Neuronal stem cell (in vitro differentiated cells): Measurements from ENCODE around the gene MBOAT1.
A peak's percentile ranks its signal among the peaks of the same experiment; 100 is the strongest.

Source experiments
- DNase-seq: peaks from one replicate; pipeline ENCODE4 v3.0.0-alpha.2; 2013; ENCODE audit warnings: low spot score
- H2AFZ ChIP-seq: one replicate; pipeline ENCODE4 v1.6.1; 2013; ENCODE audit warnings: mild to moderate bottlenecking, low read length, inconsistent platforms
- H2AK5ac ChIP-seq: 2 replicates; pipeline ENCODE4 v1.6.1; 2013; ENCODE audit warnings: low read depth, mild to moderate bottlenecking, inconsistent platforms, low read length, moderate library complexity, mixed read lengths
- H2BK120ac ChIP-seq: 2 replicates; pipeline ENCODE4 v1.6.1; 2013; ENCODE audit warnings: low read depth, mild to moderate bottlenecking, inconsistent platforms, low read length, moderate library complexity, mixed read lengths
- H2BK12ac ChIP-seq: one replicate; pipeline ENCODE4 v1.6.1; 2013; ENCODE audit warnings: low read length, inconsistent platforms
- H2BK15ac ChIP-seq: 2 replicates; pipeline ENCODE4 v1.6.1; 2013; ENCODE audit warnings: mild to moderate bottlenecking, low read length, inconsistent platforms, mixed read lengths
- H2BK5ac ChIP-seq: one replicate; pipeline ENCODE4 v1.6.1; 2013; ENCODE audit warnings: inconsistent platforms, mild to moderate bottlenecking, low read length, moderate library complexity
- H3K14ac ChIP-seq: one replicate; pipeline ENCODE4 v1.6.1; 2013; ENCODE audit warnings: low read length, inconsistent platforms
- H3K18ac ChIP-seq: 2 replicates; pipeline ENCODE4 v1.6.1; 2013; ENCODE audit warnings: low read length, inconsistent platforms
- H3K23ac ChIP-seq: 2 replicates; pipeline ENCODE4 v1.6.1; 2013; ENCODE audit warnings: low read depth, mild to moderate bottlenecking, mixed read lengths, low read length, inconsistent platforms; ENCODE audit not compliant: poor library complexity
- H3K27ac ChIP-seq: replicated peaks from 3 replicates; pipeline ENCODE4 v1.5.1; 2013; ENCODE audit warnings: low read length, inconsistent platforms
- H3K27me3 ChIP-seq, 3 experiments: 2 replicates each; pipeline ENCODE4 v1.6.1; 2013; ENCODE audit warnings: low read length in 3 of 3, mild to moderate bottlenecking in 2 of 3, inconsistent platforms in 1 of 3, low read depth in 1 of 3, mixed read lengths in 1 of 3, moderate library complexity in 1 of 3; ENCODE audit not compliant: control insufficient read depth in 3 of 3, insufficient read depth in 3 of 3
- H3K36me3 ChIP-seq, 2 donors: replicated peaks in 1 of 2; 2 replicates each; pipeline ENCODE4 v1.6.1; 2013; ENCODE audit warnings: low read length in 2 of 2; ENCODE audit not compliant: control insufficient read depth in 2 of 2, insufficient read depth in 2 of 2
- H3K4ac ChIP-seq: 2 replicates; pipeline ENCODE4 v1.6.1; 2013; ENCODE audit warnings: inconsistent platforms, mild to moderate bottlenecking, low read length, moderate library complexity
- H3K4me1 ChIP-seq, 2 donors: 1 replicate in 1 of 2; 2 replicates in 1 of 2; pipeline ENCODE4 v1.6.1; 2013; ENCODE audit warnings: low read length in 2 of 2, low read depth in 1 of 2; ENCODE audit not compliant: control insufficient read depth in 2 of 2, insufficient read depth in 1 of 2
- H3K4me2 ChIP-seq: one replicate; pipeline ENCODE4 v1.6.1; 2013; ENCODE audit warnings: mild to moderate bottlenecking, low read length, inconsistent platforms; ENCODE audit not compliant: insufficient read depth, poor library complexity, severe bottlenecking
- H3K4me3 ChIP-seq, 2 donors: 2 replicates each; pipeline ENCODE4 v1.5.1; 2013; ENCODE audit warnings: low read length in 2 of 2, mild to moderate bottlenecking in 2 of 2, inconsistent platforms in 1 of 2, moderate library complexity in 1 of 2
- H3K79me1 ChIP-seq: one replicate; pipeline ENCODE4 v1.6.1; 2013; ENCODE audit warnings: low read depth, mild to moderate bottlenecking, inconsistent platforms, low read length, moderate library complexity
- H3K9ac ChIP-seq: one replicate; pipeline ENCODE4 v1.6.1; 2013; ENCODE audit warnings: mild to moderate bottlenecking, low read depth, low read length, inconsistent platforms; ENCODE audit not compliant: poor library complexity
- H3K9me3 ChIP-seq, 2 donors: replicated peaks in 1 of 2; 2 replicates each; pipeline versions ENCODE3 to v1.6.1; 2013; ENCODE audit warnings: low read length in 2 of 2, mild to moderate bottlenecking in 2 of 2, inconsistent platforms in 1 of 2, low read depth in 1 of 2, mixed read lengths in 1 of 2, moderate library complexity in 1 of 2; ENCODE audit not compliant: control insufficient read depth in 2 of 2, insufficient read depth in 1 of 2
- H4K8ac ChIP-seq: one replicate; pipeline ENCODE4 v1.6.1; 2013; ENCODE audit warnings: low read depth, mild to moderate bottlenecking, inconsistent platforms, low read length, moderate library complexity
- H4K91ac ChIP-seq: one replicate; pipeline ENCODE4 v1.6.1; 2013; ENCODE audit warnings: low read length, low read depth, mild to moderate bottlenecking, inconsistent platforms; ENCODE audit not compliant: poor library complexity
- WGBS, 2 donors: extraction: QIAGEN DNeasy Blood & Tissue Kit; methylation state at CpG; one replicate each; pipeline ENCODE4 v1.1.7; 2013; ENCODE audit warnings: missing lambda C conversion rate in 2 of 2, mixed read lengths in 1 of 2; ENCODE audit not compliant: insufficient read length in 2 of 2, insufficient replicate concordance in 1 of 2; ENCODE audit errors: extremely low coverage in 2 of 2; 5-methylcytosine and 5-hydroxymethylcytosine counted together

MBOAT1 gene

DNA sequence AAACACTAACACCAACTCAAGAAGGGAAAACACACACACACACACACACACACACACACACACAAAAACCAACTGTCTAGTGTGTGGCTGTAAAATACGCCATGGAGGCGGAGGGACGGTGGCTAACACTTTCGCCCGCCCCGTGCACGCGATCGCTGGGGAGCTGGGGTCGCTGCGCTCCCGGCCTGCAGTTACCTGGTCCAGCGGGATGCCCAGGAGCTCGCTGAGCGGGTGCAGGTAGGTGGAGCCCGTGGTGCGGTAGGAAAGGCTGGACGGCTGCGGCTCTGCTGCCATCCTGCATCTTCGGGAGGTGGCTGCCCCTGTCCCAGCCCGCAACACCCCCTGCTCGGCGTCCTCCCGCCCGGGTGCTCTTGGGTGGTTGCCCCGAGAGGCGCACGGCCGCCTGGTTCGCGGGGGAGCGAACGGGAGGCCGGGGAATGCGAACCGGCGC is 303 bp downstream of the MBOAT1 start:
- no peak overlapping the region for H3K4ac ChIP-seq
- no peak overlapping the region for H2BK15ac ChIP-seq
- no peak overlapping the region for H4K91ac ChIP-seq
- H2BK120ac ChIP-seq: no peak overlapping the region
- H3K27me3 ChIP-seq: peaks cover 0 to 26% (median 6%) of the 10 kb centered on the region in 3 experiments
- H2AFZ ChIP-seq: peak overlapping the region; percentile 97
- H2BK5ac ChIP-seq: peak overlapping the region; percentile 15
- no peaks in the 10 kb centered on the region for H3K79me1 ChIP-seq
- peak overlapping the region; percentile 85 for H3K9ac ChIP-seq
- H3K4me3 ChIP-seq: peak overlapping the region; percentile 57 to 80
- H3K36me3 ChIP-seq: no peaks in the 10 kb centered on the region
- H2BK12ac ChIP-seq: peak overlapping the region; percentile 73
- H2AK5ac ChIP-seq: peak overlapping the region; percentile 46
- H4K8ac ChIP-seq: peak overlapping the region; percentile 54
- no peak for DNase-seq
- peak overlapping the region; percentile 69 for H3K18ac ChIP-seq
- no peak overlapping the region for H3K27ac ChIP-seq
- no peaks in the 10 kb centered on the region for H3K9me3 ChIP-seq
- peak overlapping the region; percentile 99 for H3K4me2 ChIP-seq
- no CpG with 5 or more reads among the region's 37 CpGs for WGBS, 2 donors
- peak overlapping the region; percentile 98 for H3K23ac ChIP-seq
- peak overlapping the region; percentile 90 for H3K14ac ChIP-seq
- peaks cover 4 to 6% of the 10 kb centered on the region in 2 donors for H3K4me1 ChIP-seq

GRCh38 chr6:20211037-20211940 is 980 bp downstream of the MBOAT1 start:
- no CpG with 5 or more reads among the region's 17 CpGs for WGBS, 2 donors
- no peak for DNase-seq

GRCh38 chr6:20210158-20210557 is 2.1 kb downstream of the MBOAT1 start:
- H3K4me2 ChIP-seq: no peak overlapping the region
- H3K9ac ChIP-seq: no peak overlapping the region
- no CpG with 5 or more reads among the region's 3 CpGs for WGBS, 2 donors

More at GRCh38 chr6:20211037-20211940, 980 bp downstream of the MBOAT1 start:
- Histone ChIP-seq H3K79me1 (no peaks in the 10 kb centered on the region), H3K9ac (no peak overlapping the region), H3K4me1 (peaks cover 4 to 6% of the 10 kb centered on the region in 2 donors), H3K9me3 (no peaks in the 10 kb centered on the region), H4K91ac (no peak overlapping the region), H3K4me3 (peak overlapping the region in 1 of 2 donors; percentile 57), H3K27me3 (peaks cover 0 to 26% (median 6%) of the 10 kb centered on the region in 3 experiments), H2AFZ (peak overlapping the region; percentile 97), H3K27ac (no peak overlapping the region), H2BK12ac (no peak overlapping the region), H2BK15ac (no peak overlapping the region), H3K4ac (no peak overlapping the region), H3K14ac (no peak overlapping the region), H3K4me2 (peak overlapping the region; percentile 99), H3K36me3 (no peaks in the 10 kb centered on the region), H3K23ac (no peak overlapping the region), H2BK5ac (no peak overlapping the region), H2AK5ac (no peak overlapping the region), H4K8ac (no peak overlapping the region), H2BK120ac (no peak overlapping the region), H3K18ac (no peak overlapping the region)

DNA sequence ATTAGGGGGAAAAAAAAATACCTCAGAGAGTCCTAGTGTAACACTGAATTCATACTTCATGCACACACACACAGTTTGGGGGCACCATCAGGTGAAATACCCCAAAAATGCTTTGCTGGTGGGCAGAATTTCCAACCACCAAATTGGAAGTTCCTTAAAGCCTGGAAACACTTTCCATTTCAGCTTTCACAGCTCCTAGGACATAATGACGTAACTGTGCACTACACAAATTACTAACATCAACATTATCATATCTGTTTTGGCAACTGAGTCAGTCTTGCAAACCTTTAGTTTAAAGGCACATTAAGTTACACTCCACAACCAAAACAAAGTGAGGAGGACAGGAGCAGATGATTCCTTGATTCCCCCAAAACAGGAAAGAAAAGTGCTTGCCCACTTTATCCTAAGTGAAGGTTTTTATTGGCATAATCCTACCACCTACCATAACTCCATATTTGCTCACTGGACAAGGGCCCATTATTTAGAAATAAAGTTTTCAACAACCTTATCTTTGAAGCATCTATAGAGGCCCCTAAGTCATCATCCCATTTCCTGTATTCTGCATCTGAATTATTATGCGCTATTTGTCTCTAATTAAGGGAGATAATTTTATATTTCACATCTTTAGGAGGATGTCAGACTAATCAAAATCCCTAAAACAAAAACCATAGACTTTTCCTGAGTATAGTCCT is 3.4 kb downstream of the MBOAT1 start:
- Histone ChIP-seq H2AFZ (no peak overlapping the region), H3K4me1 (peaks cover 6 to 8% of the 10 kb centered on the region in 2 donors), H3K4ac (no peak overlapping the region), H3K9me3 (no peaks in the 10 kb centered on the region), H3K27me3 (peaks cover 0 to 26% (median 6%) of the 10 kb centered on the region in 3 experiments), H2AK5ac (no peak overlapping the region), H3K79me1 (no peaks in the 10 kb centered on the region), H3K4me2 (no peak overlapping the region), H2BK120ac (no peak overlapping the region), H3K23ac (no peak overlapping the region), H3K36me3 (no peaks in the 10 kb centered on the region), H2BK12ac (no peak overlapping the region), H2BK5ac (no peak overlapping the region), H4K8ac (no peak overlapping the region), H3K4me3 (no peak overlapping the region), H3K18ac (no peak overlapping the region), H3K27ac (no peak overlapping the region), H4K91ac (no peak overlapping the region), H2BK15ac (no peak overlapping the region), H3K9ac (no peak overlapping the region), H3K14ac (no peak overlapping the region)
- no peak for DNase-seq
- no CpG with 5 or more reads among the region's 2 CpGs for WGBS, 2 donors

More at GRCh38 chr6:20210158-20210557, 2.1 kb downstream of the MBOAT1 start:
- H2BK120ac ChIP-seq: no peak overlapping the region
- H3K4me1 ChIP-seq: peaks cover 6 to 8% of the 10 kb centered on the region in 2 donors
- H3K36me3 ChIP-seq: no peaks in the 10 kb centered on the region
- no peak overlapping the region for H4K91ac ChIP-seq
- H4K8ac ChIP-seq: no peak overlapping the region
- H3K27ac ChIP-seq: no peak overlapping the region
- H3K14ac ChIP-seq: no peak overlapping the region
- H2BK12ac ChIP-seq: no peak overlapping the region
- H3K4me3 ChIP-seq: no peak overlapping the region
- H2AFZ ChIP-seq: no peak overlapping the region
- H3K79me1 ChIP-seq: no peaks in the 10 kb centered on the region
- no peak overlapping the region for H3K4ac ChIP-seq
- no peak overlapping the region for H3K23ac ChIP-seq
- no peak overlapping the region for H2BK15ac ChIP-seq
- H3K9me3 ChIP-seq: no peaks in the 10 kb centered on the region
- DNase-seq: no peak
- H3K27me3 ChIP-seq: peaks cover 0 to 26% (median 6%) of the 10 kb centered on the region in 3 experiments
- H2BK5ac ChIP-seq: no peak overlapping the region
- H2AK5ac ChIP-seq: no peak overlapping the region
- no peak overlapping the region for H3K18ac ChIP-seq
